ENCODE measurements around the gene NRDC.

GRCh38 chr1:51758310-51758709 is 120.2 kb downstream of the NRDC start:
- TF ChIP-seq POLR2A (IDR thresholded peaks at IDR 0.05; ENCODE audit: borderline replicate concordance, extremely low read depth, insufficient read depth, insufficient read length), result no peak
- TF ChIP-seq, protein P1, sequence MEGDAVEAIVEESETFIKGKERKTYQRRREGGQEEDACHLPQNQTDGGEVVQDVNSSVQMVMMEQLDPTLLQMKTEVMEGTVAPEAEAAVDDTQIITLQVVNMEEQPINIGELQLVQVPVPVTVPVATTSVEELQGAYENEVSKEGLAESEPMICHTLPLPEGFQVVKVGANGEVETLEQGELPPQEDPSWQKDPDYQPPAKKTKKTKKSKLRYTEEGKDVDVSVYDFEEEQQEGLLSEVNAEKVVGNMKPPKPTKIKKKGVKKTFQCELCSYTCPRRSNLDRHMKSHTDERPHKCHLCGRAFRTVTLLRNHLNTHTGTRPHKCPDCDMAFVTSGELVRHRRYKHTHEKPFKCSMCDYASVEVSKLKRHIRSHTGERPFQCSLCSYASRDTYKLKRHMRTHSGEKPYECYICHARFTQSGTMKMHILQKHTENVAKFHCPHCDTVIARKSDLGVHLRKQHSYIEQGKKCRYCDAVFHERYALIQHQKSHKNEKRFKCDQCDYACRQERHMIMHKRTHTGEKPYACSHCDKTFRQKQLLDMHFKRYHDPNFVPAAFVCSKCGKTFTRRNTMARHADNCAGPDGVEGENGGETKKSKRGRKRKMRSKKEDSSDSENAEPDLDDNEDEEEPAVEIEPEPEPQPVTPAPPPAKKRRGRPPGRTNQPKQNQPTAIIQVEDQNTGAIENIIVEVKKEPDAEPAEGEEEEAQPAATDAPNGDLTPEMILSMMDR (IDR thresholded peaks at IDR 0.05 in 2 of 3, conservative IDR thresholded peaks at IDR 0.05 in 1 of 3; ENCODE audit: borderline replicate concordance in 1 of 3, insufficient read depth in 1 of 3, low read depth in 2 of 3, low read length in 2 of 3), result no peak
